GM12878 (cell line): ENCODE measurements around the gene F2. TPM values are rescaled to one million over a fixed set of nuclear protein-coding genes. Genes with fewer than 3 reads are reported as not detected.
A peak's percentile ranks its signal among the peaks of the same experiment; 100 is the strongest.

Source experiments
- ATAC-seq: fragments of 200-7000 bp; cut with Tn5 transposase; 3 replicates; pipeline ENCODE4 v1.9.1; 2020; ENCODE audit warnings: mild to moderate bottlenecking, moderate library complexity
- BruUV-seq: library from RNA; stranded (reverse); fragments of 400-500 nt; replicated peaks from 2 replicates; lab custom pipeline; 2021; lab: Mats Ljungman, UMichigan
- CTCF ChIA-PET: fragments of 300-600 bp; sonication (Branson Sonifier 250); formaldehyde crosslinking; extraction: SDS; loops from one replicate; lab custom pipeline; 2021; ENCODE audit warnings: inconsistent platforms; lab: Yijun Ruan, JAX
- POLR2A ChIA-PET: fragments of 350-600 bp; formaldehyde crosslinking; extraction: SDS; loops from one replicate; lab custom pipeline; 2021; ENCODE audit warnings: inconsistent platforms; lab: Charles Lee
- RAD21 ChIA-PET: fragments of 300-600 bp; sonication (Branson Sonifier 250); formaldehyde crosslinking; loops from one replicate; lab custom pipeline; 2023; ENCODE audit warnings: antibody characterized with exemption; ENCODE audit not compliant: unreplicated experiment; lab: Charles Lee
- SMC1A ChIA-PET: fragments of 300-600 bp; sonication (Branson Sonifier 250); formaldehyde crosslinking; loops from one replicate; lab custom pipeline; 2023; ENCODE audit not compliant: unreplicated experiment, uncharacterized antibody; lab: Charles Lee
- DNase-seq: peaks from one replicate; pipeline ENCODE4 v3.0.0-alpha.2; 2011; ENCODE audit warnings: low read depth, low spot score
- FAIRE-seq: peaks from 3 replicates; lab custom pipeline; 2011; peaks lifted over from hg19 to GRCh38; lab: Jason Lieb, UNC
- H2AFZ ChIP-seq: 2 replicates; pipeline ENCODE4 v1.6.0; 2011; ENCODE audit warnings: low read depth, low read length, control low read depth; ENCODE audit not compliant: control insufficient read depth
- H3K27ac ChIP-seq: 2 replicates; pipeline ENCODE4 v1.5.1; 2011; ENCODE audit warnings: control low read depth; ENCODE audit not compliant: control insufficient read depth, insufficient read depth
- H3K27me3 ChIP-seq, 2 experiments: replicated peaks in 1 of 2; 2 replicates each; pipeline versions ENCODE4 v1.6.0 to v1.6.1; 2011; ENCODE audit warnings: low read length in 1 of 2; ENCODE audit not compliant: control insufficient read depth in 2 of 2, insufficient read depth in 2 of 2
- H3K36me3 ChIP-seq, 2 experiments: 2 replicates each; pipeline ENCODE4 v1.5.1; 2011; ENCODE audit warnings: low read length in 1 of 2; ENCODE audit not compliant: control insufficient read depth in 2 of 2, insufficient read depth in 2 of 2
- H3K4me1 ChIP-seq: 2 replicates; pipeline ENCODE4 v1.6.1; 2011; ENCODE audit warnings: mild to moderate bottlenecking, low read length, moderate library complexity, mixed read lengths; ENCODE audit not compliant: control insufficient read depth, insufficient read depth
- H3K4me2 ChIP-seq: 2 replicates; pipeline ENCODE4 v1.6.0; 2011; ENCODE audit warnings: control low read depth; ENCODE audit not compliant: control insufficient read depth, insufficient read depth
- H3K4me3 ChIP-seq: fragments of 200-600 bp; sonication (generic); 2 replicates; pipeline ENCODE4 v1.5.1; 2016
- H3K79me2 ChIP-seq: 2 replicates; pipeline ENCODE4 v1.6.0; 2011; ENCODE audit warnings: low read length; ENCODE audit not compliant: control insufficient read depth, insufficient read depth
- H3K9ac ChIP-seq: 2 replicates; pipeline ENCODE4 v1.8.0; 2011; ENCODE audit warnings: low read length, control low read depth, mixed read lengths; ENCODE audit not compliant: control insufficient read depth, insufficient read depth
- H3K9me3 ChIP-seq: replicated peaks from 3 replicates; pipeline ENCODE4 v1.5.1; 2011; ENCODE audit warnings: mild to moderate bottlenecking, low read length; ENCODE audit not compliant: control insufficient read depth, insufficient read depth
- H4K20me1 ChIP-seq: 2 replicates; pipeline ENCODE4 v1.6.0; 2011; ENCODE audit not compliant: control insufficient read depth, insufficient read depth
- BMI1 ChIP-seq: fragments of 450-650 bp; IDR thresholded peaks from 2 replicates; pipeline ENCODE4 v1.6.1; 2016; ENCODE audit warnings: mild to moderate bottlenecking, moderate library complexity, borderline replicate concordance
- BRCA1 ChIP-seq: IDR thresholded peaks from 2 replicates; pipeline ENCODE4 v1.6.1; 2011; ENCODE audit warnings: low read depth, low read length, improper control_type of control experiment
- CHD2 ChIP-seq: IDR thresholded peaks from 2 replicates; pipeline ENCODE4 v1.6.1; 2011; ENCODE audit warnings: low read depth, low read length, improper control_type of control experiment, borderline replicate concordance
- FOS ChIP-seq: IDR thresholded peaks from 3 replicates; pipeline ENCODE4 v1.6.1; 2011; ENCODE audit warnings: borderline replicate concordance; ENCODE audit not compliant: insufficient read length; ENCODE audit errors: extremely low read depth
- IKZF1 ChIP-seq: fragments of 450-650 bp; conservative IDR thresholded peaks from 2 replicates; pipeline ENCODE4 v1.6.1; 2017; ENCODE audit warnings: antibody characterized with exemption, mild to moderate bottlenecking
- NR2C1 ChIP-seq: fragments of 450-650 bp; IDR thresholded peaks from 2 replicates; pipeline ENCODE4 v1.6.1; 2017; ENCODE audit warnings: antibody characterized with exemption, mild to moderate bottlenecking, moderate library complexity
- PML ChIP-seq: IDR thresholded peaks from 2 replicates; pipeline ENCODE4 v1.6.1; 2012; ENCODE audit warnings: low read length, inconsistent platforms
- POU2F2 ChIP-seq: IDR thresholded peaks from 3 replicates; pipeline ENCODE4 v1.6.1; 2011; ENCODE audit warnings: low read depth, mild to moderate bottlenecking, low read length, borderline replicate concordance
- SIX5 ChIP-seq: IDR thresholded peaks from 2 replicates; pipeline ENCODE4 v1.6.1; 2011; ENCODE audit warnings: mild to moderate bottlenecking, low read depth, low read length, moderate library complexity; ENCODE audit not compliant: severe bottlenecking
- STAT3 ChIP-seq: IDR thresholded peaks from 2 replicates; pipeline ENCODE4 v1.6.1; 2011; ENCODE audit warnings: low read depth, low read length, improper control_type of control experiment
- YY1 ChIP-seq: IDR thresholded peaks from 2 replicates; pipeline ENCODE4 v1.6.1; 2011; ENCODE audit warnings: low read depth, mild to moderate bottlenecking, low read length
- ZSCAN29 ChIP-seq: fragments of 450-650 bp; IDR thresholded peaks from 2 replicates; pipeline ENCODE4 v1.6.1; 2017; ENCODE audit warnings: mild to moderate bottlenecking, moderate library complexity
- WGBS: methylation state at CpG from one replicate; pipeline ENCODE4 v1.1.6; 2016; ENCODE audit warnings: low lambda C conversion rate; ENCODE audit not compliant: insufficient replicate concordance, insufficient coverage; ENCODE audit errors: missing lambda C conversion rate; 5-methylcytosine and 5-hydroxymethylcytosine counted together
- in situ Hi-C: fragments of 300-500 bp; cut with MboI; formaldehyde crosslinking; loops from 9 replicates; pipeline ENCODE4 v1.14.3; 2018; ENCODE audit warnings: mixed read lengths
- intact Hi-C: fragments of 100-400 bp; cut with micrococcal nuclease; formaldehyde crosslinking; loops from one replicate; pipeline ENCODE4 v1.14.2; 2022; ENCODE audit not compliant: unreplicated experiment
- polyA plus RNA-seq, 11 experiments: library from polyadenylated mRNA; depleted of rRNA in 4 of 11; unstranded in 6 of 11; stranded (reverse) in 5 of 11; fragments of >200 nt; fragmentation: Nextera tagmentation in 4 of 11; fragmentation: Illumina TruSeq in 1 of 11; extraction: Ambion mirVana in 4 of 11; extraction: Trizol in 1 of 11; gene quantifications; 1 replicate in 1 of 11; 2 replicates in 10 of 11; pipeline versions ENCODE4 v1.2.1 to v1.2.3, GENCODE V29; 2011 to 2016; ENCODE audit warnings: inconsistent platforms in 2 of 11, missing spikeins in 2 of 11, low read depth in 1 of 11
- total RNA-seq, 4 experiments: library from RNA; depleted of rRNA in 3 of 4; stranded (reverse); fragments of >200 nt in 3 of 4; fragmentation: Illumina TruSeq in 1 of 4; extraction: Trizol in 1 of 4; gene quantifications; 2 replicates each; pipeline versions ENCODE4 v1.2.1 to v1.2.3, GENCODE V29; 2013 to 2021
- TF ChIP-seq, protein P1 (sequence below): IDR thresholded peaks from 2 replicates; pipeline ENCODE4 v1.6.1; 2012; ENCODE audit warnings: low read depth, low read length, improper control_type of control experiment
- TF ChIP-seq, protein P2 (sequence below): fragments of 450-650 bp; IDR thresholded peaks from 2 replicates; pipeline ENCODE4 v1.6.1; 2018; ENCODE audit warnings: mild to moderate bottlenecking, low read depth, moderate library complexity; ENCODE audit not compliant: partially characterized antibody
- TF ChIP-seq, protein P3 (sequence below): IDR thresholded peaks from 2 replicates; pipeline ENCODE4 v1.6.1; 2011; ENCODE audit warnings: borderline replicate concordance, low read depth, mild to moderate bottlenecking, moderate library complexity, low read length; ENCODE audit not compliant: insufficient read depth, poor library complexity, severe bottlenecking

Gene F2
- total and polyA plus RNA-seq, 10 of the 15 experiments (the other 5 are each of a cell fraction or from before 2014, with no cell fraction given), result 0.23 to 0.72 TPM; not detected in 8

GRCh38 chr11:46700241-46701077 is 18.6 kb upstream of the F2 start, which contains the start of the genes ARHGAP1 and ZNF408:
Gene ARHGAP1, minus strand, starts transcription at chr11:46700619. Its CDS starts 4,512 bp downstream, at chr11:46696107.
Gene ZNF408, plus strand, starts transcription at chr11:46701031. Its CDS starts 17 bp downstream, at chr11:46701048.
- in situ Hi-C loops (no loop called here), intact Hi-C loops (no loop called here)
- H2AFZ ChIP-seq, result peak within 1 kb of the TSS; percentile 98
- H3K4me3 ChIP-seq, result peak within 1 kb of the TSS; percentile 92
- peak within 1 kb of the TSS; percentile 63 for H3K4me2 ChIP-seq
- ChIA-PET POLR2A (interaction anchor here (0.8 to 1.1 kb wide), 4 partner anchors 28 to 140 kb away, joined by 3 to 4 read pairs (median 3); partner anchors contain the start of gene ATG13), CTCF (interaction anchor here (0.5 to 1.5 kb wide), 5 partner anchors 82 to 219 kb away, joined by 3 to 9 read pairs (median 3); partner anchors contain the start of genes AMBRA1 and ATG13), SMC1A (interaction anchor here (1.2 to 1.5 kb wide), 3 partner anchors 13 to 140 kb away, joined by 3 to 7 read pairs (median 3); no protein-coding TSS in a partner anchor), RAD21 (interaction anchor here (0.6 to 1.3 kb wide), 6 partner anchors 107 to 548 kb away, joined by 3 to 5 read pairs (median 4); partner anchors contain the start of genes ACP2 and AMBRA1)
- H3K9me3 ChIP-seq, result no peaks in the 10 kb centered on the region
- peak; percentile 98 for ATAC-seq
- FAIRE-seq, result peak; percentile 99
- no peaks in the 10 kb centered on the region for H3K27me3 ChIP-seq
- H3K9ac ChIP-seq, result peak within 1 kb of the TSS; percentile 93
- no peaks in the 10 kb centered on the region; the same call in 1 of the 2 replicates for H4K20me1 ChIP-seq
- DNase-seq, result peak; percentile 96
- peaks cover 12 to 20% of the 10 kb centered on the region in 2 experiments; a peak in 3 of 4 replicates for H3K36me3 ChIP-seq
- peaks cover 4% of the 10 kb centered on the region for H3K4me1 ChIP-seq
- H3K27ac ChIP-seq, result peak within 1 kb of the TSS; percentile 99
- H3K79me2 ChIP-seq, result peaks cover 27% of the 10 kb centered on the region
- no TSS peak for BruUV-seq
- WGBS, result under 1% methylated on average over 36 of the region's 44 CpGs
- TF ChIP-seq YY1 (peak; percentile 85), SIX5 (peak; percentile 50), STAT3 (0 out of 2 replicates have a peak, but pooled peaks have one; percentile 67), NR2C1 (peak; percentile 92), FOS (no peak), POU2F2 (peak; percentile 66), BRCA1 (no peak), PML (peak; percentile 89), IKZF1 (peak; percentile 99), BMI1 (no peak), ZSCAN29 (peak; percentile 84; the same call in 1 of the 2 replicates), CHD2 (0 out of 2 replicates have a peak, but pooled peaks have one; percentile 53)
- TF ChIP-seq, protein P1, sequence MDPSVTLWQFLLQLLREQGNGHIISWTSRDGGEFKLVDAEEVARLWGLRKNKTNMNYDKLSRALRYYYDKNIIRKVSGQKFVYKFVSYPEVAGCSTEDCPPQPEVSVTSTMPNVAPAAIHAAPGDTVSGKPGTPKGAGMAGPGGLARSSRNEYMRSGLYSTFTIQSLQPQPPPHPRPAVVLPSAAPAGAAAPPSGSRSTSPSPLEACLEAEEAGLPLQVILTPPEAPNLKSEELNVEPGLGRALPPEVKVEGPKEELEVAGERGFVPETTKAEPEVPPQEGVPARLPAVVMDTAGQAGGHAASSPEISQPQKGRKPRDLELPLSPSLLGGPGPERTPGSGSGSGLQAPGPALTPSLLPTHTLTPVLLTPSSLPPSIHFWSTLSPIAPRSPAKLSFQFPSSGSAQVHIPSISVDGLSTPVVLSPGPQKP, result peak; percentile 100
- TF ChIP-seq, protein P2, sequence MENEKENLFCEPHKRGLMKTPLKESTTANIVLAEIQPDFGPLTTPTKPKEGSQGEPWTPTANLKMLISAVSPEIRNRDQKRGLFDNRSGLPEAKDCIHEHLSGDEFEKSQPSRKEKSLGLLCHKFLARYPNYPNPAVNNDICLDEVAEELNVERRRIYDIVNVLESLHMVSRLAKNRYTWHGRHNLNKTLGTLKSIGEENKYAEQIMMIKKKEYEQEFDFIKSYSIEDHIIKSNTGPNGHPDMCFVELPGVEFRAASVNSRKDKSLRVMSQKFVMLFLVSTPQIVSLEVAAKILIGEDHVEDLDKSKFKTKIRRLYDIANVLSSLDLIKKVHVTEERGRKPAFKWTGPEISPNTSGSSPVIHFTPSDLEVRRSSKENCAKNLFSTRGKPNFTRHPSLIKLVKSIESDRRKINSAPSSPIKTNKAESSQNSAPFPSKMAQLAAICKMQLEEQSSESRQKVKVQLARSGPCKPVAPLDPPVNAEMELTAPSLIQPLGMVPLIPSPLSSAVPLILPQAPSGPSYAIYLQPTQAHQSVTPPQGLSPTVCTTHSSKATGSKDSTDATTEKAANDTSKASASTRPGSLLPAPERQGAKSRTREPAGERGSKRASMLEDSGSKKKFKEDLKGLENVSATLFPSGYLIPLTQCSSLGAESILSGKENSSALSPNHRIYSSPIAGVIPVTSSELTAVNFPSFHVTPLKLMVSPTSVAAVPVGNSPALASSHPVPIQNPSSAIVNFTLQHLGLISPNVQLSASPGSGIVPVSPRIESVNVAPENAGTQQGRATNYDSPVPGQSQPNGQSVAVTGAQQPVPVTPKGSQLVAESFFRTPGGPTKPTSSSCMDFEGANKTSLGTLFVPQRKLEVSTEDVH, result peak; percentile 99
- TF ChIP-seq, protein P3, sequence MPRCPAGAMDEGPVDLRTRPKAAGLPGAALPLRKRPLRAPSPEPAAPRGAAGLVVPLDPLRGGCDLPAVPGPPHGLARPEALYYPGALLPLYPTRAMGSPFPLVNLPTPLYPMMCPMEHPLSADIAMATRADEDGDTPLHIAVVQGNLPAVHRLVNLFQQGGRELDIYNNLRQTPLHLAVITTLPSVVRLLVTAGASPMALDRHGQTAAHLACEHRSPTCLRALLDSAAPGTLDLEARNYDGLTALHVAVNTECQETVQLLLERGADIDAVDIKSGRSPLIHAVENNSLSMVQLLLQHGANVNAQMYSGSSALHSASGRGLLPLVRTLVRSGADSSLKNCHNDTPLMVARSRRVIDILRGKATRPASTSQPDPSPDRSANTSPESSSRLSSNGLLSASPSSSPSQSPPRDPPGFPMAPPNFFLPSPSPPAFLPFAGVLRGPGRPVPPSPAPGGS, result no peak
